ENCODE data around the gene FBXO28.

GRCh38 chr1:224168859-224169380 is 55.0 kb downstream of the FBXO28 start:
- TF ChIP-seq CTCF (IDR thresholded peaks at IDR 0.05) = no peak
- TF ChIP-seq EP300 (IDR thresholded peaks at IDR 0.05) = no peak

Measured in sigmoid colon (tissue), 4 donors.